IMR-90 (cell line): Measurements from ENCODE around the gene DYRK1A.

ENCODE experiments used
- CTCF ChIP-seq: conservative IDR thresholded peaks from 2 replicates; pipeline ENCODE4 v1.5.1; 2012; ENCODE audit warnings: mild to moderate bottlenecking, low read depth, low read length, improper control_type of control experiment
- POLR2A ChIP-seq: IDR thresholded peaks from 2 replicates; pipeline ENCODE4 v1.6.1; 2012; ENCODE audit warnings: mild to moderate bottlenecking, low read depth, low read length
- SMC3 ChIP-seq: fragments of 150-350 bp; IDR thresholded peaks from 2 replicates; pipeline ENCODE4 v1.6.1; 2016; ENCODE audit warnings: low read depth, mild to moderate bottlenecking, antibody characterized with exemption, low read length, moderate library complexity

GRCh38 chr21:37447288-37447936 is 80.8 kb downstream of the DYRK1A start:
- no peak for TF ChIP-seq SMC3
- no peak for TF ChIP-seq CTCF
- TF ChIP-seq POLR2A: no peak
